GM21529 (cell line): ENCODE measurements around the gene CHSY1.

Source experiments
- ATAC-seq: cut with Tn5 transposase; IDR thresholded peaks from one replicate; pipeline ENCODE4 v1.9.1; 2021; ENCODE audit not compliant: unreplicated experiment

The CHSY1 gene

DNA sequence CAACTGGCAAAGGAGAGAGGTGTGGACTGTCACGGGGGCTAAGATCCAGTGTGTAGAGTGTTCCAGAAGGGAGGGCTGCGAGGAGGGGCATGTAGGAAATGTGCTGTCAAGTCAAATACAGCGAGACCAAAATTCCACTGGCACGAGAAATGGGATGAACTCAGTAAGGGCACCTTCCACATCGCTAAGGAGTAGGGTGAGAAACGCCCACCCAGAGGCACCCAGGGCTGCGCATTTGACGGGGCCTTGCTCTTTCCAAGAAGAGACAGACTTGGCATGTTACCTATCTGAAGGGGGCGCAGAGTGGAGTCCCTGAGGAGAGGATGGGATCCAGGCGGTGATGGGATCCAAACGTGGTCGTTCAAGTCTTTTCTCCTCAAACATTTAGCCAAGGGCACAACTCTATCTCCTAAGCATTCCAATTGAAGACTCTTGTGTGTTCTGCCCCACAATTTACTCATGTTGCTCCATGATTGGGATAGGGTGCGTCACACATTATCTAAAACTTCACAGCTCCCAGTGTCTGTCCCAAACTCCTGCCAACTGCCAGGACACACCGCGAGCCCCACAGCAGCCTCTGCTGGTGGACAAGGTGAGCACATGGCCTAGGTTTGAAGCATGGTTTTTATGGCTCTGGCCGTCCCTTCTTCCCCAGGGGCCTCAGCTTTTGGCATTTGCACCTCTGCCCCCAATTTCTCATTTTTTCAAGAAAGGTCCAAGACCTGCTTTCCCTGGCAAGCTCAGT lies 17.8 kb upstream of the CHSY1 start:
- no peak for ATAC-seq

DNA sequence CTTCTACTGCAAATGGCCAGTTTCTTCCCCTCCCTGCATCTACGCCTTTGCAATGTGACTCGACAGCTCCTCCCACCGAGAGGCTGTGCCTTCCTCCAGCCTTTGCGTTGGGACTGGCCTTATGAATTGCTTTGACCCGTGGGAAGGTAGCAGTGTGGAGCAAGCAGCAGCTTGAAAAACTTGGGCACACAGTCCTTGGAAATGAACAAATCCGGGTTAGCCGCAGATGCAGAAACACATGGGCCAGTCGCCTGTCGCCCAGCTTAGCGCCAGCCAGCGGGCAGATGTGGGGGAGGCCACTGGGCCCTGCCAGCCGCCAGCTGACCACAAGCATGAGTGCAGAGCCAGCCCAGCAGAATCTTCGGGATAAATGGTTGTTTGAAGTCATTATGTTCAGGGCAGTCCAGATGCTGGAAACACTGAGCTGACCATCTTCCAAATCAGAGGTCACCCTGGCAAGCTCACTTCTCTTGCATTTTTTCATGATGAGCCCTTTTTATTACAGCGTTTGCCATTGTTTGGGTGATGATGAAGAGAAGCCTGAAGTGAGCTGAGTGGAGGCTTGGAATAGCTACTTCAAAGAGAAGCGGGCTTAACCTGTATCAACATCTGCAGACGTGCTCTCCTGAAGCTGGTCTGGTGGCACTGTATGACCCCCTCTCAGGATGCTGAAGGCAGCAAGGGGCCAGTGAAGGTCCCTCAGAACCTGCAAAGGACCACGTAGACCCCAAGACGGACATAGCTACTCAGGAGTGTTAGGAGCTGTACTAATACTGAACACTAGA lies 15.7 kb upstream of the CHSY1 start:
- no peak for ATAC-seq

DNA sequence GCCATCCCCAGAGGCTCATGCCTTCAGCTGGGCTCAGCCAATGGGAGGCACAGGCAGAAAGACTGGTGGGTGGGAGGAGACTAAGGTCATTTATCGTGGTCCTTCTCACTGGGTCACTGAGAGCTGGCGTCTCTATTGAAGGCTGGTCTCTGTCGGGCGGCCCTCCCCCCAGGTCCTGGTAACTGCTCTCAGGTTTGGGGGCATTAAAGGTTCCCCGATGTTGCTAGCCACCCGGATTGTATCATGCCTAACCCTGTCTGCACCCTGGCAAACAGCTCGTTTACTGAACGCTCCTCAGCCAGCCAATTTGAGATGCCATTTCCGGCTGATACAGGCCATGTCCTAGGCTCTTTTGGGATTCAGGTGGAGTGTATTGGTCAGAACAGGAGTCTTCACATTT lies 14.9 kb upstream of the CHSY1 start:
- no peak for ATAC-seq

DNA sequence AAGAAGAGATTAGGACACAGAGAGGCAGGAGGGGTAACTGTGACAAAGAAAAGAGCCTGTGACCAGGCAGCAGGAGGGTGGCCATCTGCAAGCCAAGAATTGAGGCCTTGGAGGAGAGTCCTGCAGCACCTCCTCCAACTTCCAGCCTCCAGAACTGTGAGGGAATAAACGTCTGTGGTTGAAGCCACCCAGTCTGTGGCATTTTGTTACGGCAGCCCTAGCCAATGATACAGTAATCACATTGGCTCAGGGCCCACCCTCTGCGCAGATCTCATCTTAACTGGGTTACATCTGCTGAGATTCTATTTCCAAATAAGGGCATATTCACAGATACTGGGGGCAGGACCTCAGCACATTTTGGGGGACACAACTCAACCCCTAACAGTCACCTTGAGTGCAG lies 14.2 kb upstream of the CHSY1 start:
- ATAC-seq = no peak

DNA sequence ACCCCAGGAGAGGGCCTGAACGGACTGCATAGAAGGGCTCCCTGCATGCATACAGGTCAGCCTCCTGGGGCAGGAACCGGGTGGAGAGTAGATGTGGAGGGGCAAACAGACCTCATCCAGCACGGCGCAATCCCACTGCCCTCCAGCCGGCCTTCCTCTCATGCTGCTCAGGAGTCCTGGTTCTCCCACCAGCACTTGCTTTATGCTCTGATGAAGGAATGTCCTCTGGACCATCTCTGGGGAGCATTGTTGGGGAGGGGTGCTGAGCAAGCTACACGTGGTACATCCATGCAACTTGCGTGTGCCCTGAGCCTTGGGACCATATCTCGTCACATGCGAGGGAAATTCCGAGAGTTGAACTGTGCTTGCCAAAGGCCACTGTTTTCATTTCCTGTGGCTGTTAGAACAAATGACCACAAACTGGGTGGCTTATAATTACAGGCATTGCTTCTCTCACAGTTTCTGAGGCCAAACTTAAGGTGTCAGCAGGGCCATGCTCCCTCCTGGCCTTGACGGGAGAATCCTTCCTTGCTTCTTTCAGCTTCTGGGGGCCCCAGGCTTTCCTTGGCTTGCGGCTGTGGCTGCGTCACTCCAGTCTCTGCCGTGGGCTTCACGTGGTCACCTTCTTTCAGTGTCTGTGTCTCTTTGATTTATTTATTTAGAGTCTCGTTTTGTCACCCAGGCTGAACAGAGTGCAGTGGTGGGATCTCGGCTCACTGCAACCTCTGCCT lies 13.2 kb upstream of the CHSY1 start:
- ATAC-seq = no peak

DNA sequence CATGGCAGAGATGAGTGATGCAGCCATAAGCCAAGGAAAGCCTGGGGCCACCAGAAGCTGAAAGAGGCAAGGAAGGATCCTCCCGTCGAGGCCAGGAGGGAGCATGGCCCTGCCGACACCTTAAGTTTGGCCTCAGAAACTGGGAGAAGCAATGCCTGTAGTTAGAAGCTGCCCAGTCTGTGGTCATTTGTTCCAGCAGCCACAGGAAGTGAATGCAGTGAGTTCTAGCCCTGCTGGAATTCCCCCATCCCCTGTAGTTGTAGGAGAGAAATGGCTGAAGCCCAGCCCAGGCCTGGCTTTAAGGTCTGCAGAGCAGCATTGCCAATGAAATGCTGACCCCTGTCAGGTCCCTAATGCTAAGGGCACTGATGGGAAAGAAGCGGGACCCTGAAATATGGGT lies 12.2 kb upstream of the CHSY1 start:
- no peak for ATAC-seq

DNA sequence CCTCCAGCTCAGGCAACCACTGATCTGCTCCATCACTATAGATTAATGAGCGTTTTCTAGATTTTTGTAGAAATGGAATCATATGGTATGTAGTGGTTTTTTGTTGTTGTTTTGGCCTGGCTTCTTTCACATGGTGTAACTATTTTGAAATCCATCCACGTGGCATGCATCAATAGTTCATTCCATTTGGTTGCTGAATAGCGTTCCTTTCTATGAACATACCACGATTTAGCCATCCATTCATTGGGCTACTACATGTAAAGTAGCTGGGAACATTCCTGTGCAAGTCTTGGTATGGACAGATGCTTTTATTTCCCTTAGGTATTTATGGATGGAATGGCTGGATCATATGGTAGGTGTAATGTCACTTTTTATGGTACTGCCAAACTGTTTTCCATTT lies 10.7 kb upstream of the CHSY1 start:
- ATAC-seq = no peak

DNA sequence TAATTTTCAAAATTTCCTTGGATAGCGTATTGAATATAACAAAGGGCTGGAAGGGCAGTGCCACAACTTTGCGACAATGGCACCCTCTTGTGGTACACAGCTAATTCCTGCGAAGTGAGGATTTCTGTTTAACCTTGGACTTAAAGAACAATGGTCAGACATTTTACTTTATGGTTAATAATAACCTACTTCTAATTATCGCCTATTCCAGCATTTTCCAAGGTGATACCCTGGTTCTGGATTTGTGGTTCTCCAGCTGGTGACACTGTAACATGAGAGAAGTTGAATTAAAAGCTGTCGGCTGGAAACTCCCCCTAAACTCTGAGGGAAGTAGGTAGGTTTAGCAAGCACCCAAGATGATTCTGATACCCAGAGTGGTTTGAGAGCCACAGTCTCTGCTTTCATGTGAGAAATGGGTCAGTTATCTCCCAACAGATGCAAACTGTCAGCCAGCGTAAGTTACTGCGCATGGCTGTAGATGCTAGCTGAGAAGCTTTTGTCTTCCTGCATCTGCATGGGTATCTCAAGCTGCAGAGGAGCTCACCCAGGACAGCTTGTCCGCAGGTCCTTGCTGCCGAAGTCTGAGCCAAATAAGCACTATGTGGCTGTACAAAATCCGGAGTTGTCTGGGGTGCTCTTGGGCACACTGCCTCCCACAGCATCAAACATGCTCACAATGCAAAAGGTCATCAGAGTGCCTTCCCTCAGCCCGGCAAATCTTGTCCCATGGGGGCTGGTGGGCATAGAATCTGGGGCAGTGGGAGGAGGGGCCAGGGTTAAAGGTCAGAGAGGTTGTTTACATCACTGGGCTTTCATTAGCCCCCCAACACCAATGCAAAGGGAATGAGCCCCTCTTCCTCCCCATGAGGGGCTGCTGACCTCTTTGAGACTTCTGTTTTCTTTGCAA lies 6.6 kb upstream of the CHSY1 start:
- ATAC-seq = no peak

DNA sequence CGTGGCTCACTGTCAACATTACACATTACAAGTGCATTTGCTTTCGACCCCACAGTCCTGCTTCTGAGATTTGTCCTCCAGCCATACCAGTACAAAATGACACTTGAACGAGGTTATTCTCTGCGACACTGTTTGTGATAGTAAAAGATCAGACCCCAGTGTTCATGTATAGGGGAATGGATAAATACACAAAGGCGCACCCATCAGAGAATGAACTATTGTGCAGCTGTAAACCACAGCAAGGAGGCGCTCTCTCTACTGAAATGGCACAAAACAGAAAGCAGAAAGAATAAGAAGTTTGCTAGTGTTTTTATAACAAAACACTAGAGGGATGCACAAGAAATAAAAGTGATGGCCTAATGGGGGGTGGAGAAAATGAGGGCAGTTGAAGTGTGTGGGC lies 4.9 kb upstream of the CHSY1 start:
- no peak for ATAC-seq

DNA sequence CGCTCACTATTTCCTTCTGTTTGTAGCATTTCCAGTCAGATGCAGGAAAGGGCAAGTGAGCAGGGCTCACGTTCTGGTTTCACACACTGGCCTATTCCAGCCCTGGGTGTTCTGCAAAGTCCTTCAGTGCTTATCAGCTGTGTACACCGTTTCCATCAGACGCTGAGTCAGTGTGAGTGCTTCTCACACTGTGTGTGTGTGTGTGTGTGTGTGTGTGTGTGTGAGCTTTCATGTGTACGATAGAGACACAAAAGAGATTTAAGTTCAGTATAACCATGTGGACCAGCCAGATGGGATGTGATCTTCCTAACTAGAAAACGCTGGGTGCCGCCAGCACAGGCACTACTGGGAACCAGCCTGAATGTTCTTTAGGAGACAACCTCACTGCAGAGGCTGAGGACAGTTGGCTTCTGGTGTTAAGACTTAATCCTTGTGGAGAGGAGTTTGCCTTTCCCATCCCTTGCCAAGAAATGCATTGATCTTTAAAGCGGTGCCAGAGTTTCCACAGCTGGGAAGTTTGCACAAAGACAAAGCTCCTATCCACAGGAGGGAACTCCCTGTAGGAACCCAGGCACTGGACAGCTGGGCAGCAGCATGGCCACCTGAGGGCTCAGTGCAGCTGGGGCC lies 3.9 kb upstream of the CHSY1 start:
- no peak for ATAC-seq

DNA sequence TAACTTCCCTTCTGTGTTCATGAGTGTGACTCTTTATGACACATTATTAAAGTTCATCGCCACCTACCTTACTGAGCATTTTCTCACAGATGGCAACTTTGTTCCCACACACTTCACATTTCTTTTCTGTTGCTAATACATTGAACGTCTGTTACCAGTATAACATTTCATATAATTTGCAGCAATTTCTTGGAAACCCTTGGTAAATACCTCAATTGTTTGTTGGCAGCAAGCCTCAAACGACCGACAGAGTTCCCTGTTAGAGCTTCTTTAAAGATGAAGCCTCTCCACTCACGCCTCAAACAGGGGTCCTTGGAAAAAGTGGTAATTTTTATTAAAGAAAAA lies 3.2 kb upstream of the CHSY1 start:
- ATAC-seq = no peak

DNA sequence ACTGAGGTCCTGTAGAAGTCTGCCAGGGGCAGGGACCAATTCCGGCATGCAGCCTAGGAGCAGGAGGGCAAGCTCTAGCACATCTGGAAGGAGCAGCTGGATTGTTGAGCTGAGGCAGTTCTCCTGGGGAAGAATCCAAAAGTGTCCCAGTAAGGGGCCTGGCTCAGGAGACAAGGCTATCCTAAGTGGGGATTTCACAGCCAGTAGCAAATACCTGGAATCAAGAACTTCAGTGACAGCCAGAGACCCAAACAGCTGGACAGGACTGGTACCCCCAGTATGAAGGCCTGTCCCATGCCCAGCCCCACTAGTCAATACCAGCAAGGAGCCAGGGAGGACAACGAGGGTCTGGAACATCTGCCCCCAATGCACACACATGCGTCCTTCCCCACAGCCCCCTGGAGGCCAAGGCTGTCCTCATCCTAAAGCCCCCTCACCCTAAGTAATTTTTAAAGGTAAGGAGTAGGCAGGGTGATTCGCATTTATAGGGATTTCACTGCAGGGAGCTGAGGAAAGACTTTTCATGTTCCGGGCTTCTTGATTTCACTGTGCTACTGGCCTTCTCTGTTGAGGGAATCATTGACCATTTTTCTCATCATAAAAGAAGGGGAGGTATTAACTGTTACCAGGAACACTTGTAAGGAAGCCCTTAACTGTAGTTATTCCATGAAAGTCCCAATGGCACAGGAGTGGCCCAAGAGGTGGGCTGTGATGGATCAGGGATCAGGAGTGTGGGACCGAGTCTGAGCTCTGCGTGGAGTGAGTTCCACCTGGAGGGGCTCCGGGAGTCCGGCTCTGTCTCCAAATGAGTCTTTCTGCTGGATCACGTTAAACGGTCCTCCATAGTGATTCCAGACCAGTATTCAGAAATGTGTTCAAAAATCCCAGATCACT lies 2.6 kb upstream of the CHSY1 start:
- no peak for ATAC-seq

DNA sequence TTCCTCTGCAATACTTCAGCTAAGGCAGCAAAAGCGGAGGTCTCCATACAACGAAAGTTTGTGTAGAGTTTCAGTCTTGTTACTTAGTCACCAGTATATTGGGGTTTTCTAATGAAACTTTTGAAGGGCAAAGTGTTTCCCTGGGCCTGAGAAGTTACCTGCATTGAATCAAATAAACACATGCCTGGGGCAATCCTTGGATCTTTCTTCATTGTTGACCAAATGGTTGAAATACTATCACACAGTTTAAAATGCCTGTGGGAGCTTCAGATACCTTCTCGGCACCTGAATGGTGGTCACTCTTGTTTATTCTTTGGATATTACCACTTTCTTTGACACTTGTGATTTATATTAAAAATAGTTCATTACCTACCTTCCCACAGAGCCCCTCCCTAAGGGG lies 988 bp upstream of the CHSY1 start:
- peak; percentile 15 for ATAC-seq

DNA sequence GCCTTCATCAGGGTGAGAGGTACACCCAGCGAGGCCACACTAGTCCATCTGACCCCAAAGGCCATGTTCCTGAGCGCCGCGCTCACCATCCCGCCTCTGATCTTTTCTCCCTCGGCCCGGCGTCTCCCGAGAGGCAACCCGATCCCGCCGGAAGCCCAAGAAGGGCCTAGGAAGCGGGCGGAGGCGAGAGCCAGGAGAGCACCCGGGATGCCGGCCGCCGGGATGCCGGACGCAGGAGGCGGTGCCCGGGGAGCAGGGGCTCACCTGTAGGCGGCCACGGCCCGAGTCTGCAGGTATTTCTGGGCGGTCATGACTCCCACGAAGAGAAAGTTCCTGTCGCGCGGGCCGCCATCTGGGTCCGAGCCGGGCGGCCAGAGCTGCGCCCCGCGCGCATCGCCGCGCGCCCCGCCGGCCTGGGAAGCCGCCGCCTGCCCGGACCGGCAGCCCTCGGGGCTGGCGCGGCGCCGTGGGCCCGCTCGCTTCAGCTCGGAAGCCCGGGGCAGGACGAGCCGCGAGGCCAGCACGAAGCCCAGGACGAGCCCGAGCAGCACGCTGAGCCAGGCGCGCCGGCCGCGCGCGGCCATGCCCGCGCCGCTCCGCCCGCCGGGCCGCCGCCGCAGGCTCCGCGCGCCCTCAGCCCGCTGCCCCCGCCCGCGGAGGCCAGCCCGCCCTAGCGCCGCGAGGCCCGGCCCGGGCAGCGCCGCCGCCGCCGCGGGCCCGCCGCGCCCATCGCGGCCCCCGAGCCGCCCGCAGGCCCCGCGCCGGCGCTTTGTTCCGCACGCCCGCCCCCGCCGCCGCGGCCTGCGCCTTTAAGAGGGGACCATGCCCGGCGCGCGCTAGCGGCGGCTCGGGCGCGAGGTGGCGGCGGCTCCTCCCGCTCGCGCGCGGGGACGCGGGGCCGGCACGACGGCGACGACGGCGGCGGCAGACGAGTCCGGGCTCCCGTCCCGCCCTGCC lies 697 bp downstream of the CHSY1 start:
- peak; percentile 25 for ATAC-seq

DNA sequence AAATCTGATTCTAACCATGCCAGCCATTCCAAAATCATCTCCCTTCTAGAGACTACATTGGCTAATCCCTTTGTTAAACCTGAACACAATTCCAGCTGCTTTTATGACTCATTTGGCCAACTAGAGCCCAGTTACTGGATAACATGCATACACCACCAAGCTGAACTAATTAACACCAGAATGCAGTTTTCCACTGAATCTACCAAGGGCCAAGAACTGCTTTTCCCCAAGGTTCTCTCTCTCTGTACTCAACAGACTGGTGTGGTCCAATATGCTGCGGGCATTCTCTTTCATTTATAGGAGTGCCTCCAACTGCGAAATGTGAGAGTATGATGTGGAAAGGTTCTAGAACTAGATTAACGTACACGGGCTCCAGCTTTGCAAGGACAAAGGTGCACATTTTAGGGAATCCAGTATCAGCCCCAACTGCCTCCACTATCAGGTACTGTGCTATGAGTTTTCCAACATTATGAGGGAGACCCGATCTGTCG lies 1.5 kb downstream of the CHSY1 start:
- ATAC-seq = no peak

DNA sequence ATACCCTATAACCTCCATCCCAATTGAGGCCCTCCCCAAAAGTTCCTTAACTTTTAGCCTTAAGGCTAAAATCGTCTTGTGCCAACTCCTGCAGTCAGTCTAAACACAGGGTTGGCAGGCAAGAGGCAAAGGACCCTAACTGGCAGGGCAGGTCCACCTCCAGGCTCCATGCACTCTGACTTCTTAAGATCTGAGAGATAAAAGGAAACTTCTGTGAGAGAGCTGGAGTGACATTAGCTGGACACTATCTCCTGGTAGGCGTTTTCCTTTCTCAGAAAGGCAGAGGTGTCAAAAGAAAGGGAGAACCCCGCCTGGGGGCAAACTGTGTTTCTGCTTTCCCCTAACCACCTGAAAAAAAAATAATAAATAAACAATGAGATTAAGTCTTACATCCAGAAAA lies 3.6 kb downstream of the CHSY1 start:
- no peak for ATAC-seq

DNA sequence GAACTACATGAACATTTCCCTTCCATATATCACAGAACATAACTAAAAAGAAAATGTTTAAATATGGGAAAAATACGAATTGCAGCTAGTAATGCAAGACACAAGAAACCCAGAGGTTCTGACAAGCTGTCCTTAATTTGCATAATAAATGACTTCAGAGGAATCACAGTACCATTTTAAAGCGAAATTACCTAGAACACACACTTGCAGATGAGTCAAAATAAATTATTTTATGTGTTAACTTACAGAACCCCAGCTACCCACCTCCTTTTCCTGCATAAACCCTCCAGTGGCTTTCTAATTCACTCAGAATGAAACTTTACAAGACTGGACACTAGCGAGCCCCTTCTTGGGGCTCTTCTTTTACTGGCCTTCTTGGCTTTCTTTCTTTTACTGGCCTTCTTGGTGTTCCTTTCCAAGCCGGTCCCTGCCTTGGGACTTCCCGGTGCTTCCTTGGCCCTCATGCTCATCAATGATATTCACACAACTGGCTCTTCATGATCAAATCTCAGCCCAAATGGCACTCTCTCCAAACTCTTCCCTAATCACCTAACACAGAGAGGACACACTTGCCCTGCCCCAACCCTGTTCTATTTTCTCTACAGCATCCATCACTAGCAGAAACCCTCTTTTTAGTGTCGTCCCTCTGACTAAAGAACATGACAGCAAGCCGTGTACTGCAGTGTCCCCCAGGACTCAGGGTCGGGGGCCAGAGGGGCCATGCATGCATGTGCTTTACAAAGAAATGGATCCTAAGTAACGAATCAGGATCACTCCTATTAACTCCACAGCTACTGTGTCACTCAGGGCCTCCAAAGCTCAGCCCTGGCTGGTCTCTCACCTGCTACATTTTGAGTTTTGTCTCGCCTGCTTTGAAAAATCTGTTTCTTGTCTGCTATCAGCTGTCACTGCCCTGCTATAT lies 4.8 kb downstream of the CHSY1 start:
- ATAC-seq = no peak
